Stomach (tissue), 9 donors: Measurements from ENCODE around the gene RPL5. TPM values are rescaled to one million over a fixed set of nuclear protein-coding genes. Genes with fewer than 3 reads are reported as not detected.
A peak's percentile ranks its signal among the peaks of the same experiment; 100 is the strongest.

Source experiments
- DNase-seq, 2 donors: peaks; one replicate each; pipeline versions ENCODE4 v3.0.0 to v3.0.0-alpha.2; 2013 to 2019
- H3K27ac ChIP-seq, 5 donors: fragments of 200-600 bp in 4 of 5; sonication (generic) in 4 of 5; one replicate each; pipeline ENCODE4 v1.5.1; 2013 to 2019; ENCODE audit warnings: mild to moderate bottlenecking in 1 of 5, moderate library complexity in 1 of 5
- H3K27me3 ChIP-seq, 3 donors: fragments of 200-600 bp; sonication (generic); one replicate each; pipeline ENCODE4 v1.5.1; 2017 to 2019; ENCODE audit warnings: mixed run types in 1 of 3
- H3K36me3 ChIP-seq, 4 donors: fragments of 200-600 bp; sonication (generic); 1 replicate in 3 of 4; 2 replicates in 1 of 4; pipeline ENCODE4 v1.5.1; 2016 to 2019
- H3K4me1 ChIP-seq, 4 donors: fragments of 200-600 bp; sonication (generic); one replicate each; pipeline ENCODE4 v1.5.1; 2016 to 2019
- H3K4me3 ChIP-seq, 4 donors: fragments of 200-600 bp; sonication (generic) in 3 of 4; one replicate each; pipeline ENCODE4 v1.5.1; 2016 to 2019; ENCODE audit warnings: mild to moderate bottlenecking in 1 of 4
- H3K9me3 ChIP-seq, 4 donors: fragments of 200-600 bp; sonication (generic); one replicate each; pipeline ENCODE4 v1.5.1; 2016 to 2019
- CTCF ChIP-seq, 7 experiments: fragments of 450-650 bp in 4 of 7; fragments of 200-600 bp in 3 of 7; sonication (generic) in 3 of 7; IDR thresholded peaks; one replicate each; pipeline ENCODE4 v1.5.1; 2016 to 2019; ENCODE audit warnings: antibody characterized with exemption in 7 of 7, control low read depth in 2 of 7, mild to moderate bottlenecking in 1 of 7
- EP300 ChIP-seq: sonication (generic); formaldehyde crosslinking; IDR thresholded peaks from one replicate; pipeline ENCODE4 v1.6.1; 2017; ENCODE audit warnings: antibody characterized with exemption
- POLR2A ChIP-seq, 4 donors: fragments of 450-650 bp; IDR thresholded peaks; one replicate each; pipeline ENCODE4 v1.6.1; 2016; ENCODE audit warnings: antibody characterized with exemption in 4 of 4, control low read depth in 2 of 4, mild to moderate bottlenecking in 1 of 4, moderate library complexity in 1 of 4
- POLR2AphosphoS5 ChIP-seq, 3 donors: sonication (generic); formaldehyde crosslinking; IDR thresholded peaks; one replicate each; pipeline ENCODE4 v1.6.1; 2016; ENCODE audit warnings: antibody characterized with exemption in 3 of 3
- whole genome bisulfite sequencing, 5 donors: extraction: QIAGEN DNeasy Blood & Tissue Kit in 3 of 5; methylation state at CpG; one replicate each; pipeline versions ENCODE4 v1.1.5 to v1.1.7; 2013 to 2018; 5-methylcytosine and 5-hydroxymethylcytosine counted together
- intact Hi-C: fragments of 100-400 bp; cut with DNase I; formaldehyde crosslinking; loops from one replicate; pipeline ENCODE4 v1.15.1; 2023; ENCODE audit warnings: low total_unique reads
- polyA plus RNA-seq, 3 donors: library from polyadenylated mRNA; stranded (reverse); fragments of 200-250 nt; gene quantifications; one replicate each; pipeline ENCODE4 v1.2.3, GENCODE V29; 2013
- total RNA-seq, 5 donors: library from RNA; depleted of rRNA; stranded (reverse); fragments of >200 nt; gene quantifications; one replicate each; pipeline versions ENCODE4 v1.1.0 to v1.2.3, GENCODE V29; 2014 to 2016
- donor health status: healthy with polysubstance abuse.
- donor health status: Bipolar disorder and iron deficiency.
- donor health status: healthy.

The RPL5 gene
- total and polyA plus RNA-seq, 8 donors = 1,447 to 2,593 (median 1,749) TPM

GRCh38 chr1:92795166-92795565 is 36.7 kb upstream of the RPL5 start:
- 90 to 97% (median 94%) methylated on average over 4 of the region's 4 CpGs for WGBS, 5 donors
- Histone ChIP-seq H3K9me3 (no peaks in the 10 kb centered on the region), H3K4me1 (no peaks in the 10 kb centered on the region), H3K4me3 (no peak overlapping the region), H3K36me3 (no peaks in the 10 kb centered on the region), H3K27me3 (no peaks in the 10 kb centered on the region), H3K27ac (no peak overlapping the region)
- TF ChIP-seq POLR2A (IDR thresholded peaks at IDR 0.05) (no peak), EP300 (no peak), POLR2AphosphoS5 (IDR thresholded peaks at IDR 0.05) (no peak), CTCF (IDR thresholded peaks at IDR 0.05) (no peak)
- intact Hi-C loops = no loop called here
- DNase-seq = no peak

GRCh38 chr1:92797297-92797696 is 34.5 kb upstream of the RPL5 start:
- no peaks in the 10 kb centered on the region for H3K4me1 ChIP-seq
- H3K36me3 ChIP-seq = no peaks in the 10 kb centered on the region
- TF ChIP-seq EP300 = no peak
- no peak for TF ChIP-seq POLR2AphosphoS5 (IDR thresholded peaks at IDR 0.05)
- TF ChIP-seq POLR2A (IDR thresholded peaks at IDR 0.05) = no peak
- no peak for TF ChIP-seq CTCF (IDR thresholded peaks at IDR 0.05)
- intact Hi-C loops = no loop called here
- H3K27me3 ChIP-seq = no peaks in the 10 kb centered on the region
- no peak overlapping the region for H3K27ac ChIP-seq
- no peaks in the 10 kb centered on the region for H3K9me3 ChIP-seq
- H3K4me3 ChIP-seq = no peak overlapping the region
- no peak for DNase-seq

- no peak overlapping the region for H3K4me3 ChIP-seq
- no peaks in the 10 kb centered on the region for H3K4me1 ChIP-seq
- WGBS, 5 donors = 65 to 82% (median 72%) methylated on average over 1 of the region's 1 CpG
- TF ChIP-seq EP300 = no peak
- no peak for TF ChIP-seq CTCF (IDR thresholded peaks at IDR 0.05)
- TF ChIP-seq POLR2AphosphoS5 (IDR thresholded peaks at IDR 0.05) = no peak
- no peaks in the 10 kb centered on the region for H3K9me3 ChIP-seq
- H3K27ac ChIP-seq = no peak overlapping the region
- intact Hi-C loops = no loop called here
- DNase-seq = no peak
- H3K36me3 ChIP-seq = no peaks in the 10 kb centered on the region
- no peaks in the 10 kb centered on the region for H3K27me3 ChIP-seq
Measured at GRCh38 chr1:92797961-92798360, 33.9 kb upstream of the RPL5 start.

GRCh38 chr1:92803140-92803887 is 28.5 kb upstream of the RPL5 start:
- Histone ChIP-seq H3K27ac (peak overlapping the region in 1 of 5 donors; percentile 42), H3K27me3 (no peaks in the 10 kb centered on the region), H3K4me1 (peaks cover 0 to 19% (median 8%) of the 10 kb centered on the region in 4 donors), H3K36me3 (no peaks in the 10 kb centered on the region), H3K4me3 (no peak overlapping the region), H3K9me3 (no peaks in the 10 kb centered on the region)
- TF ChIP-seq EP300 = no peak
- TF ChIP-seq POLR2A (IDR thresholded peaks at IDR 0.05) = no peak
- TF ChIP-seq POLR2AphosphoS5 (IDR thresholded peaks at IDR 0.05) = no peak
- intact Hi-C loops = no loop called here
- WGBS, 5 donors = 88 to 95% (median 93%) methylated on average over 7 of the region's 7 CpGs
- DNase-seq = peak in 1 of 2 donors; percentile 30

GRCh38 chr1:92804721-92805201 is 27.1 kb upstream of the RPL5 start:
- peak; percentile 85 to 92 for DNase-seq
- H3K27me3 ChIP-seq = no peaks in the 10 kb centered on the region
- peaks cover 0 to 19% (median 8%) of the 10 kb centered on the region in 4 donors for H3K4me1 ChIP-seq
- no peak overlapping the region for H3K4me3 ChIP-seq
- intact Hi-C loops = no loop called here
- H3K27ac ChIP-seq = peak overlapping the region in 4 of 5 donors; percentile 56 to 73 (median 65)
- H3K36me3 ChIP-seq = no peaks in the 10 kb centered on the region
- no peaks in the 10 kb centered on the region for H3K9me3 ChIP-seq
- WGBS, 5 donors = 3 to 12% (median 8%) methylated on average over 7 of the region's 7 CpGs
- no peak for TF ChIP-seq CTCF (IDR thresholded peaks at IDR 0.05)
- no peak for TF ChIP-seq POLR2A (IDR thresholded peaks at IDR 0.05)
- TF ChIP-seq EP300 = no peak
- TF ChIP-seq POLR2AphosphoS5 (IDR thresholded peaks at IDR 0.05) = peak in 2 of 3 donors; percentile 72 to 97
